Duodenal mucosa (tissue), 2 donors: ENCODE measurements around the gene LETM1.

Source experiments
- H3K27ac ChIP-seq: one replicate; pipeline ENCODE4 v1.7.0; 2013; ENCODE audit warnings: low read depth, low read length
- H3K27me3 ChIP-seq, 2 donors: one replicate each; pipeline ENCODE4 v1.7.0; 2013; ENCODE audit warnings: low read length in 2 of 2, control low read depth in 1 of 2; ENCODE audit not compliant: insufficient read depth in 2 of 2, control insufficient read depth in 1 of 2
- H3K36me3 ChIP-seq, 2 donors: one replicate each; pipeline ENCODE4 v1.7.0; 2013; ENCODE audit warnings: low read length in 2 of 2, control low read depth in 1 of 2; ENCODE audit not compliant: insufficient read depth in 2 of 2, control insufficient read depth in 1 of 2
- H3K4me1 ChIP-seq, 2 donors: one replicate each; pipeline ENCODE4 v1.7.0; 2013; ENCODE audit warnings: low read length in 2 of 2, control low read depth in 1 of 2; ENCODE audit not compliant: insufficient read depth in 2 of 2, control insufficient read depth in 1 of 2
- H3K4me3 ChIP-seq, 2 donors: one replicate each; pipeline ENCODE4 v1.7.0; 2013; ENCODE audit warnings: low read length in 2 of 2, low read depth in 1 of 2
- H3K9ac ChIP-seq, 2 donors: one replicate each; pipeline ENCODE4 v1.7.0; 2013; ENCODE audit warnings: low read length in 2 of 2, low read depth in 1 of 2
- H3K9me3 ChIP-seq, 2 donors: one replicate each; pipeline ENCODE4 v1.7.0; 2013; ENCODE audit warnings: low read length in 2 of 2, control low read depth in 1 of 2; ENCODE audit not compliant: control insufficient read depth in 1 of 2

LETM1 gene

GRCh38 chr4:1802720-1803522, 53.0 kb downstream of the LETM1 start:
- Histone ChIP-seq H3K36me3 (peaks cover 0 to 33% of the 10 kb centered on the region in 2 donors), H3K27ac (no peak overlapping the region), H3K4me1 (peaks cover 16 to 22% of the 10 kb centered on the region in 2 donors), H3K4me3 (no peak overlapping the region), H3K27me3 (no peaks in the 10 kb centered on the region), H3K9ac (no peak overlapping the region), H3K9me3 (no peaks in the 10 kb centered on the region)

- no peaks in the 10 kb centered on the region for H3K9me3 ChIP-seq
- H3K36me3 ChIP-seq, result peaks cover 0 to 30% of the 10 kb centered on the region in 2 donors
- H3K4me1 ChIP-seq, result peaks cover 23 to 28% of the 10 kb centered on the region in 2 donors
- H3K27me3 ChIP-seq, result no peaks in the 10 kb centered on the region
- H3K9ac ChIP-seq, result no peak overlapping the region
- no peak overlapping the region for H3K27ac ChIP-seq
- H3K4me3 ChIP-seq, result no peak overlapping the region
These were observed 53.7 kb downstream of the LETM1 start for GRCh38 chr4:1802151-1802715.

- no peak overlapping the region for H3K4me3 ChIP-seq
- H3K9me3 ChIP-seq, result no peaks in the 10 kb centered on the region
- H3K27me3 ChIP-seq, result peaks cover 0 to 5% of the 10 kb centered on the region in 2 donors
- no peak overlapping the region for H3K9ac ChIP-seq
- no peak overlapping the region for H3K27ac ChIP-seq
- peaks cover 0 to 26% of the 10 kb centered on the region in 2 donors for H3K36me3 ChIP-seq
- H3K4me1 ChIP-seq, result peaks cover 31 to 37% of the 10 kb centered on the region in 2 donors
These were observed 54.5 kb downstream of the LETM1 start for GRCh38 chr4:1801286-1801958.

- Histone ChIP-seq H3K9ac (no peak overlapping the region), H3K27ac (no peak overlapping the region), H3K27me3 (peaks cover 5 to 8% of the 10 kb centered on the region in 2 donors), H3K4me1 (peaks cover 37 to 40% of the 10 kb centered on the region in 2 donors), H3K36me3 (peaks cover 0 to 20% of the 10 kb centered on the region in 2 donors), H3K4me3 (no peak overlapping the region), H3K9me3 (no peaks in the 10 kb centered on the region)
These were observed 55.2 kb downstream of the LETM1 start for GRCh38 chr4:1800805-1801204.

- Histone ChIP-seq H3K27me3 (peaks cover 9 to 13% of the 10 kb centered on the region in 2 donors), H3K9me3 (no peaks in the 10 kb centered on the region), H3K9ac (no peak overlapping the region), H3K36me3 (peaks cover 0 to 10% of the 10 kb centered on the region in 2 donors), H3K27ac (no peak overlapping the region), H3K4me1 (peaks cover 38 to 43% of the 10 kb centered on the region in 2 donors), H3K4me3 (no peak overlapping the region)
These were observed 56.3 kb downstream of the LETM1 start for GRCh38 chr4:1799387-1800375.

- H3K27ac ChIP-seq, result no peak overlapping the region
- no peaks in the 10 kb centered on the region for H3K9me3 ChIP-seq
- H3K4me1 ChIP-seq, result peaks cover 38 to 49% of the 10 kb centered on the region in 2 donors
- H3K4me3 ChIP-seq, result no peak overlapping the region
- H3K27me3 ChIP-seq, result peaks cover 9 to 16% of the 10 kb centered on the region in 2 donors
- peaks cover 0 to 8% of the 10 kb centered on the region in 2 donors for H3K36me3 ChIP-seq
- H3K9ac ChIP-seq, result peak overlapping the region in 1 of 2 donors; percentile 18
These were observed 57.2 kb downstream of the LETM1 start for GRCh38 chr4:1798580-1799386.

- H3K4me3 ChIP-seq, result peak overlapping the region in 1 of 2 donors; percentile 8
- peaks cover 9 to 16% of the 10 kb centered on the region in 2 donors for H3K27me3 ChIP-seq
These were observed 57.9 kb downstream of the LETM1 start for GRCh38 chr4:1797861-1798579.

GRCh38 chr4:1797298-1797860, 58.6 kb downstream of the LETM1 start:
- peaks cover 0 to 3% of the 10 kb centered on the region in 2 donors for H3K36me3 ChIP-seq
- H3K4me3 ChIP-seq, result peak overlapping the region in 1 of 2 donors; percentile 8
- H3K4me1 ChIP-seq, result peaks cover 38 to 49% of the 10 kb centered on the region in 2 donors
- H3K9ac ChIP-seq, result peak overlapping the region; percentile 2 to 4
- no peak overlapping the region for H3K27ac ChIP-seq
- no peaks in the 10 kb centered on the region for H3K9me3 ChIP-seq
- peaks cover 9 to 16% of the 10 kb centered on the region in 2 donors for H3K27me3 ChIP-seq

More at GRCh38 chr4:1797861-1798579, 57.9 kb downstream of the LETM1 start:
- no peak overlapping the region for H3K9ac ChIP-seq
- no peak overlapping the region for H3K27ac ChIP-seq
- peaks cover 0 to 3% of the 10 kb centered on the region in 2 donors for H3K36me3 ChIP-seq
- H3K9me3 ChIP-seq, result no peaks in the 10 kb centered on the region
- H3K4me1 ChIP-seq, result peaks cover 38 to 49% of the 10 kb centered on the region in 2 donors
